OCI-LY1 (cell line): ENCODE data around the gene RBP5.

ENCODE experiments used
- EZH2 ChIP-seq: fragments of 200-600 bp; sonication (generic), shearing (Covaris generic); IDR thresholded peaks from 2 replicates; pipeline ENCODE4 v1.8.0; 2017; ENCODE audit warnings: borderline replicate concordance, mixed run types, mild to moderate bottlenecking, antibody characterized with exemption, low read length, moderate library complexity, mixed read lengths
- TF ChIP-seq, protein P1 (sequence below): fragments of 200-600 bp; sonication (generic), shearing (Covaris generic); IDR thresholded peaks from 2 replicates; pipeline ENCODE4 v1.5.1; 2017; ENCODE audit warnings: mild to moderate bottlenecking, antibody characterized with exemption, low read length, moderate library complexity, mixed read lengths

DNA sequence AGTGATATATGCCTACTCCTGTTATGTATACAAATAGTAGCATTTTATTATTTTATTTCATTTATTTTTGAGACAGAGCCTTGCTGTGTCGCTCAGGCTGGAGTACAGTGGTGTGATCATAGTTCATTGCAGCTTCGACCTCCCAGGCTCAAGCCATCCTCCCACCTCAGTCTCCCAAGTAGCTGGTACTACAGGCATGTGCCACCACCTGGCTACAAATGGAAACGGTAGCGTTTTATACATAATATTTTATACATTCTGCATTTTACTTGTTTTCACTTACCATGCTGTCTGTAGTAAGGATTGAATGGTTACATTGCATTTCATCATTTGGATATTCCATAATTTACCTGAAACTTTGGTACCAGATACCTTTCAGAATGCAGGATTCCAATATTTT is 50.5 kb downstream of the RBP5 start:
- TF ChIP-seq, protein P1, sequence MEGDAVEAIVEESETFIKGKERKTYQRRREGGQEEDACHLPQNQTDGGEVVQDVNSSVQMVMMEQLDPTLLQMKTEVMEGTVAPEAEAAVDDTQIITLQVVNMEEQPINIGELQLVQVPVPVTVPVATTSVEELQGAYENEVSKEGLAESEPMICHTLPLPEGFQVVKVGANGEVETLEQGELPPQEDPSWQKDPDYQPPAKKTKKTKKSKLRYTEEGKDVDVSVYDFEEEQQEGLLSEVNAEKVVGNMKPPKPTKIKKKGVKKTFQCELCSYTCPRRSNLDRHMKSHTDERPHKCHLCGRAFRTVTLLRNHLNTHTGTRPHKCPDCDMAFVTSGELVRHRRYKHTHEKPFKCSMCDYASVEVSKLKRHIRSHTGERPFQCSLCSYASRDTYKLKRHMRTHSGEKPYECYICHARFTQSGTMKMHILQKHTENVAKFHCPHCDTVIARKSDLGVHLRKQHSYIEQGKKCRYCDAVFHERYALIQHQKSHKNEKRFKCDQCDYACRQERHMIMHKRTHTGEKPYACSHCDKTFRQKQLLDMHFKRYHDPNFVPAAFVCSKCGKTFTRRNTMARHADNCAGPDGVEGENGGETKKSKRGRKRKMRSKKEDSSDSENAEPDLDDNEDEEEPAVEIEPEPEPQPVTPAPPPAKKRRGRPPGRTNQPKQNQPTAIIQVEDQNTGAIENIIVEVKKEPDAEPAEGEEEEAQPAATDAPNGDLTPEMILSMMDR: no peak; the same call in 1 of the 2 replicates
- TF ChIP-seq EZH2: no peak
